Ramos (cell line): ENCODE results near the gene ULK1.
"Not testable (repeated sequence)": the region's sequence is repeated elsewhere in the genome, so short reads cannot be mapped to it uniquely, and the experiment has no call there.

Experiments used
- in situ Hi-C: fragments of 300-500 bp; cut with MboI; formaldehyde crosslinking; loops from one replicate; pipeline ENCODE4 v1.14.3; 2022; ENCODE audit warnings: low sequenced_read_pairs; ENCODE audit not compliant: unreplicated experiment

ULK1 gene

DNA sequence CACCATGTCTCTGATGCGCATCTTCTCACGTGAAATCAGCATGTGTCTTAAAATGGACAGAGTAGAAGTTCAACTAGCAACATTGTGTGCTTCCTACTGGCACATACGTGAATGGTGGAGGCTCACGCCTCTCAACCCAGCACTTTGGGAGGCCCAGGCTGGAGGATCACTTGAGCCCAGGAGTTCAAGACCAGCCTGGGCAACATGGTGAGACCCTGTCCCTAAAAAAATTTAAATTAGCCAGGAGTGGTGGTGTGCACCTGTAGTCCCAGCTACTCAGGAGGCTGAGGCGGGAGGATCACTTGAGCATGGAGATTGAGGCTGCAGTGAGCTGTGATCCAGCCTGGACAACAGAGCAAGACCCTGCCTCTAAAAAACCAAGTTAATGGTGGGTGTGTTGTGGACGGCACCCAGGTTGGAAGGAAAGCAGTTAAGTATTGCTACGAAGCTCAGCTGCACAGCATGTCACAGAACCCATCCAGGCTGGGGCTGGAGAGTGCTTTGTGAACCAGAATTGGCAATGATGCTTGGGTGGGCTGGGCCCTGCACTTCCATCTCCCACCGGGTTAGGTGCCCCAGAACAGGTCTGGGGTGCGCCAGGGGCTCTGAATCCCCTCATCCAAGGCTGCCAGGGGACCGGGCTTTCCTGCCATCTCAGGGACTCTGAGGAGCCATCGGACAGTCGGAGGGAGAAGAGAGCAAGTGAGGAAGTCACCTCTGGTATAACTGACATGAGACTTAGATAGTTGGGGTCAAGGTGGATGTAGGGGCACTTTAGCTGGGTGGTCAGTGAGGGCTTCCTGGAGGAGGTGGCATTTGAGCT, 33.0 kb upstream of the ULK1 start:
- in situ Hi-C loops = no loop called here

- in situ Hi-C loops = no loop called here
These were observed 32.4 kb upstream of the ULK1 start for GRCh38 chr12:131862084-131862441.

- in situ Hi-C loops = no loop called here
These were observed 31.8 kb upstream of the ULK1 start for GRCh38 chr12:131862600-131862993.

- in situ Hi-C loops = no loop called here
These were observed 31.3 kb upstream of the ULK1 start for GRCh38 chr12:131862994-131863710.

GRCh38 chr12:131863711-131864396, 30.6 kb upstream of the ULK1 start:
- in situ Hi-C loops = no loop called here

DNA sequence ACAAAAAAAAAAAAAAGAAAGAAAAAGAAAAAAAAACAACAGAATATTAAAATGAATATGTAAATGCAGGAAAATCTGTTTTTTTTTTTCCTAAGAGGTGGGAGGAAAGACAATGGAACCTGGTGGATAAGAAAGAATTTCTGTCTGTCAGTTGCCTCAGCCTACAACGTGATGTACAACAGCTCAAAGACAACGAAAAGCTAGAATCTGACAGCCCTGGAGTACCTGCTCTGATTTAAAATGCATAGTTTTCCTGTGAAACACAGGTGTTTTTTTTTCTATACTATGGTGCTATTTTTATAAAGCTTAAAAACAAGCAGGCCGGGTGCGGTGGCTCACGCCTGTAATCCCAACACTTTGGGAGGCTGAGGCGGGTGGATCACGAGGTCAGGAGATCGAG, 30.0 kb upstream of the ULK1 start:
- in situ Hi-C loops = no loop called here

GRCh38 chr12:131865180-131865875, 29.1 kb upstream of the ULK1 start:
- in situ Hi-C loops = no loop called here

DNA sequence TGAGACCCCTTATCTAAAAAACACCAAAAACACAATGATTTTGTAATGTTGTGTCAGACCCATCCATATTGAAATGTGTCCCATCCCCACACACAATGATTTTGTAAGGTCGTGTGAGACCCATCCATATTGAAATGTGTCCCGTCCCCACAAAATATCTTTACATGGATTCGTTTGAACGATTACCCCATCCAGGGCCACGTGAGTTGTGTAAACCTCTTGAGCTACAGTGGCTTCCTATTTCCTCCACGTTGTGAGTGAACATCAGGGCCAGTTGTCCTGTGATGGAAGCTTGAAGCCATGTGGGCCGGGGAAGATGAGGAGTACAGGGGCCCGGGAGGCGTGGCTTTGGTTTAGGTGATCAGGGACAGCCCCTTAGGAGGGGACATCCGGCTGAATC, 27.0 kb upstream of the ULK1 start:
- in situ Hi-C loops = no loop called here

- in situ Hi-C loops = no loop called here
These were observed 26.3 kb upstream of the ULK1 start for GRCh38 chr12:131867891-131868675.

GRCh38 chr12:131869871-131870418, 24.5 kb upstream of the ULK1 start:
- in situ Hi-C loops = no loop called here

- in situ Hi-C loops = no loop called here
These were observed 22.7 kb upstream of the ULK1 start for GRCh38 chr12:131871677-131872076.

DNA sequence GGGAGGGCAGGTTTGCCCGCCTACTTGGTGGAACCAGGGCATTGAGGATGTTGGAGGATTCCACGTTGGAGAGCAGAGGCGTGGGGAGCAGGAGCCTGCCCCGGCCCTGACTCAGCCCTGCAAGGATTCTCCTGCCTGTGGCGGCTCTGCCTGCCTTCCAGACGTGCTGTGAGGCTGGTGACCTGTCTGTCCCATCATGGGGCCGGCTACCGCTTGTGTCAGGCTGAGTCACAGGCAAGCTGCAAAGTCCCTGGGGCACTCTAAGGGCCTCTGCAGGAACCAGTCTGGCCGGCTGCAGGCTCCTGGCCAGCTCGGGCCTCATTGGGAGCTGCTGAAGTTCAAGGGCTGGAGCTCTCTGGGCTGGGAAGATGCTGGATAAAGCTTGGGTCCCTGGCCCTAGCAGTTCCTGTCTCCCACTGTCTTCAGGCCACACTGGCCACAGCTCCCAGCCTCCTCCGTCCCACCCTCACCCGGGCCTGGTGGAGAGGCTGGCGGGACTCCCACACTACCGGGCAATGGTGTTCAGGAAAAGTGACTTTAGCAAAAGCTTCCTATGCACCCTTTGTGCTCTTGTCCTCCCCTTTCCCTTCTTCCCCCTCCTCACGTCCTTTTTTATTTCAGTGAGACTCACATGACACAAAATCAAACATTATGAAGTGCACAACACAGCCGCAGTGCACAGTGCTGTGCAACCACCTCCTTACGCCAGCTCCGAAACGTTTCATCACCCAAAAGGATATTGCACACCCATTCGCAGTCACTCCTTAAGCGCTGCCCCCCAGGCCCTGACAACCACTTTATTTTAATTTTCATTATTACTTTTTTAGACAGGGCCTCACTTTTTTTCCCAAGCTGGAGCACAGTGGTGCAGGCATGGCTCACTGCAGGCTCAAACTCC, 22.0 kb upstream of the ULK1 start:
- in situ Hi-C loops = no loop called here

DNA sequence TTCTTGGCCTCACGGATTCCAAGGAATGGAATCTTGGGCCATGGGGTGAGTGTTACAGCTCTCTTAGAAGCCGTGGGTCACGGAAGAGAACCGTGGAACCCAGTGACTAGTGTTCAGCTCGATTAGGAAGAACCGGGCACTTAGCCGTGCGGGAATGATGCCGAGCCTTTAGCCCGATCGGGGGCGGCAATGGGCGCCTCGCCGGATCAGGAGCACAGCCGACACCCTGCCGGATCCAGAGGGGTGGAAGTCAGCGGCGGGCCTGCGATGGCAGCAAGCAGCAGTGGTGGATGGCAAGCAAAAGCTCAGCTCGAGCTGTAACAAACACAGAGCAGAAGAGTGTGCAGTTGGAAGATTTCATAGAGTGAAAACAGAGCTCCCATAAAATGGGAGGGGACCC, 21.1 kb upstream of the ULK1 start:
- in situ Hi-C loops = no loop called here

GRCh38 chr12:131874972-131875371, 19.4 kb upstream of the ULK1 start:
- in situ Hi-C loops = not testable (repeated sequence)

GRCh38 chr12:131877216-131877615, 17.2 kb upstream of the ULK1 start:
- in situ Hi-C loops = not testable (repeated sequence)

DNA sequence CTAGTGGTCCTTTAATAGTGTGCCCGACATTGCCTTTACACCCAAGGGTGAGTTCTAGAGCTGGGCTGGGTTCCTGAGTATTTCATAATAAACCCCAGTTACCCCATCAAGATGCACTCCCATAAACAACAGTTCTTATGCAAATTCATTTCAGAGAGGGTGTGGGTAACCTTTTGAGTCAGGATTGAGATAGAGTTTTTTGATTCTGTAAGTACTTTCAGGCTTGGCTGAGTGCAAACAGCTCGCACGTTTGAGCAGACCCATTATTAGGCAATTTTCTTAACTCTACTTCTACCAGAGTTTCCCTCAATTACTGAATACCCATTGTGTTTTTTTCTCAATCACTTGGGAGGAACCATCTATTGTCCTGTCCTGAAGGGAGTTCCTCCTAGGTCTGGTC, 16.0 kb upstream of the ULK1 start:
- in situ Hi-C loops = not testable (repeated sequence)

GRCh38 chr12:131882804-131883520, 11.5 kb upstream of the ULK1 start:
- in situ Hi-C loops = no loop called here

- in situ Hi-C loops = no loop called here
These were observed 10.9 kb upstream of the ULK1 start for GRCh38 chr12:131883521-131883900.
